Measurements from ENCODE around the gene PPP3R2.

GRCh38 chr9:101625876-101626275, 31.1 kb upstream of the PPP3R2 start:
- TF ChIP-seq CTCF (IDR thresholded peaks at IDR 0.05): no peak
- no peak for TF ChIP-seq POLR2A (IDR thresholded peaks at IDR 0.05)
- no peak for TF ChIP-seq POLR2AphosphoS5 (IDR thresholded peaks at IDR 0.05)
- TF ChIP-seq EP300 (IDR thresholded peaks at IDR 0.05): no peak

Measured in upper lobe of left lung (tissue), 4 donors.